ENCODE results near the gene NEK4.
"Not testable (repeated sequence)": the region's sequence is repeated elsewhere in the genome, so short reads cannot be mapped to it uniquely, and the experiment has no call there.

NEK4 gene

GRCh38 chr3:52685285-52685708 lies 85.4 kb downstream of the NEK4 start:
- no peaks in the 10 kb centered on the region for H3K27me3 Mint-ChIP-seq
- H3K9me3 Mint-ChIP-seq: no peaks in the 10 kb centered on the region
- H3K4me3 Mint-ChIP-seq: peak overlapping the region; percentile 96
- peak overlapping the region; percentile 97 for H3K27ac Mint-ChIP-seq
- H3K4me1 Mint-ChIP-seq: peaks cover 73% of the 10 kb centered on the region
- peaks cover 26% of the 10 kb centered on the region for H3K36me3 Mint-ChIP-seq

DNA sequence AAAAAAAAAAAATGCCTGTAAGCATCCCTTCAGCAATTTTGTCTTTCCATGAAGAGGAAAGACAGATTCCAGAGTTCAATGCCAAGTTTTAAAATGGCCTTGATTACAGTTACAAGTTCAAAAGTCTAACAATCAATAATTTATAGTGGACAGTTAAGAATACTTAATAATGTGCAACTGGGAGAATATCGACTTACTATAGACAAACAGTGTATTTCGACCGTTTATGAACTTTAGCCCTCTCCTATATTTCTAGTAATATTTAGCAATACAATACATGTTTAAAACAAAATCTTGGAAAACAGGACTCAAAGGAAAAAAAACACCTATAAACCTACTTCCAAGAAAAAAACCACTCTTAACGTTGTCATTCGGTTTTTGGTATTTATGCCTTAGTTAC lies 86.6 kb downstream of the NEK4 start:
- peak overlapping the region; percentile 96 for H3K4me3 Mint-ChIP-seq
- peaks cover 25% of the 10 kb centered on the region for H3K36me3 Mint-ChIP-seq
- H3K4me1 Mint-ChIP-seq: peaks cover 72% of the 10 kb centered on the region
- peak overlapping the region; percentile 55 for H3K27ac Mint-ChIP-seq
- no peaks in the 10 kb centered on the region for H3K9me3 Mint-ChIP-seq
- no peaks in the 10 kb centered on the region for H3K27me3 Mint-ChIP-seq

DNA sequence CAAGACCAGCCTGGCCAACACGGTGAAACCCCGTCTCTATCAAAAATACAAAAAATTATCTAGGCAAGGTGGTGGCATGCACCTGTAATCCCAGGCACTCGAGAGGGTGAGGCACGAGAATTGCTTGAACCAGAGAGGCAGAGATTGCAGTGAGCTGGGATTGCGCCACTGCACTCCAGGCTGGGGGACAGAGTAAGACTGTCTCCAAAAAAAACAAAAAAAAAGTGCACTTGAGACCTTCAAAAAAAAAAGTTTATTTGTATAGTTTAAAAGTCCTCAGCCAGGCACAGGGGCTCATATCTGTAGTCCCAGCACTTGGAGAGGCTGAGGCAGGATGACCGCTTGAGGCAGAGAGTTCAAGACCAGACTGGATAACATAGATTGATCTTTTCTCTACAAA lies 87.1 kb downstream of the NEK4 start:
- Mint-ChIP-seq H3K4me3 (peak overlapping the region; percentile 96), H3K27me3 (no peaks in the 10 kb centered on the region), H3K4me1 (peaks cover 69% of the 10 kb centered on the region), H3K36me3 (peaks cover 22% of the 10 kb centered on the region), H3K27ac (peak overlapping the region; percentile 55), H3K9me3 (no peaks in the 10 kb centered on the region)

DNA sequence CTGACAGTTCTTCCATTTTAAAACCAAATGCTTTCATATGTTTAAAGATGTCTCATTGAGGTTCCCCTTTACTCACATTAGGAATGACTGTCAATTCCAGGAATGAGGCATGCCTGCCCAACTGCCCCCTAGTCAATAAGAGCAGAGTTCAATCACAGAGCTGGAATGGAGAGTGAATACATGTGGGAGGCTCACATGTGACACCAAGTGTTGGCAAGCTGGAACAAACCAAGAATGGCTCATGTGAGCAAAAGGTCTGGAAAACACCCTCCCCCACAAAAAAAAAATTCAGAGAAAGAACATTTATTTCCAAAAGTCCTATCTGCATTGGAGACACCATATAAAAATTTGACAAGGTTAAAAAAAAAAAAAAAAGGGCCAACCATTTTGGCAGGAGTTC lies 88.7 kb downstream of the NEK4 start:
- H3K27ac Mint-ChIP-seq: peak overlapping the region; percentile 66
- H3K4me3 Mint-ChIP-seq: peak overlapping the region; percentile 31
- peaks cover 20% of the 10 kb centered on the region for H3K36me3 Mint-ChIP-seq
- peaks cover 53% of the 10 kb centered on the region for H3K4me1 Mint-ChIP-seq
- no peaks in the 10 kb centered on the region for H3K9me3 Mint-ChIP-seq
- H3K27me3 Mint-ChIP-seq: no peaks in the 10 kb centered on the region

GRCh38 chr3:52681596-52681995 lies 89.1 kb downstream of the NEK4 start:
- H3K4me3 Mint-ChIP-seq: peak overlapping the region; percentile 31
- H3K4me1 Mint-ChIP-seq: peaks cover 49% of the 10 kb centered on the region
- H3K27ac Mint-ChIP-seq: peak overlapping the region; percentile 66
- no peaks in the 10 kb centered on the region for H3K27me3 Mint-ChIP-seq
- H3K36me3 Mint-ChIP-seq: peaks cover 21% of the 10 kb centered on the region
- H3K9me3 Mint-ChIP-seq: no peaks in the 10 kb centered on the region

DNA sequence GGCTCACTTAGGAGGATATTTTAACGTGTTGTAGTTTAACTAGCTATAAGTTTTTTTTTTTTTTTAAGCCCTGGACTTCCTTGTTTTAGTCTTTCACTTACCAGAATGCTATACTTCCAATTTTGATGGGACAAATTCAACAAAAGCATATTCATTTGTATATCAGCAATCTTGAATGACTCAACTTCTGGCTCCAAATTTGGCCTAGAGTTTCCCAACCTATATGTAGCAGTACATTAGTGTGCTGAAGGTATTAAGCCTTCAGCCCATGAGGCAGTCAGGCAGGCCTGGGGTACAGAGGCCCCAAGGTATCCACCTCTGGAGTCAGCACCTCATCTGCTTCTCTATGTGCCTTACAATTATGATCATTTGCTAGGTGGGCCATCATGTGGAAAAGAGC lies 90.9 kb downstream of the NEK4 start:
- Mint-ChIP-seq H3K9me3 (no peaks in the 10 kb centered on the region), H3K4me1 (peaks cover 43% of the 10 kb centered on the region), H3K36me3 (peaks cover 21% of the 10 kb centered on the region)

GRCh38 chr3:52679199-52679538 lies 91.6 kb downstream of the NEK4 start:
- H3K9me3 Mint-ChIP-seq: no peaks in the 10 kb centered on the region
- no peak overlapping the region for H3K27ac Mint-ChIP-seq
- peaks cover 37% of the 10 kb centered on the region for H3K4me1 Mint-ChIP-seq
- H3K4me3 Mint-ChIP-seq: no peak overlapping the region
- H3K27me3 Mint-ChIP-seq: no peaks in the 10 kb centered on the region
- peaks cover 21% of the 10 kb centered on the region for H3K36me3 Mint-ChIP-seq

More for the DNA sequence above, 90.9 kb downstream of the NEK4 start:
- no peaks in the 10 kb centered on the region for H3K27me3 Mint-ChIP-seq
- no peak overlapping the region for H3K4me3 Mint-ChIP-seq
- H3K27ac Mint-ChIP-seq: peak overlapping the region; percentile 77

- Mint-ChIP-seq H3K9me3 (no peaks in the 10 kb centered on the region), H3K4me1 (peaks cover 34% of the 10 kb centered on the region), H3K27me3 (no peaks in the 10 kb centered on the region), H3K4me3 (no peak overlapping the region), H3K36me3 (peaks cover 21% of the 10 kb centered on the region), H3K27ac (no peak overlapping the region)
Measured at GRCh38 chr3:52678265-52679198, 92.2 kb downstream of the NEK4 start.

GRCh38 chr3:52676201-52676600 lies 94.5 kb downstream of the NEK4 start:
- Mint-ChIP-seq H3K4me1 (peaks cover 29% of the 10 kb centered on the region), H3K36me3 (peaks cover 20% of the 10 kb centered on the region)
- not testable (repeated sequence) for H3K4me3 Mint-ChIP-seq, H3K27ac Mint-ChIP-seq, H3K9me3 Mint-ChIP-seq, H3K27me3 Mint-ChIP-seq

DNA sequence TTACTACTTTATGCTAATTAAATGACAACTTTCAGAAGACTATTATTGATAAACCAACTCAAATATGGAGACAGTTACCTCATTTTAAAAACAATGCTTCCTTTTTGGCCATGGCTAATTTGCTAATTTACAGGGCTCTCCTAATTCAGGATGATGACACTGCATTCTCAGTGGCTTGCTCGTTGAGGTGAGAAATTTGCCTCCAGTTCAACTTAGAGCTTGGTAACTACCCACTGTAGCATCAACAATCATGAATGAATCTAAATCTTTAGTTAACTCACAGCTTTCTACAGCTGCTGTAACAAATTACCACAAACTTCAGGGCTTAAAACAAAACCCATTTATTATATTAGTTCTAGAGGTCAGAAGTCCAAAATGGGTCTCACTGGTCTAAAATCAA lies 99.1 kb downstream of the NEK4 start:
- Mint-ChIP-seq H3K4me3 (no peak overlapping the region), H3K9me3 (no peaks in the 10 kb centered on the region), H3K36me3 (peaks cover 8% of the 10 kb centered on the region), H3K27me3 (no peaks in the 10 kb centered on the region), H3K4me1 (peaks cover 22% of the 10 kb centered on the region), H3K27ac (peak overlapping the region; percentile 33)

DNA sequence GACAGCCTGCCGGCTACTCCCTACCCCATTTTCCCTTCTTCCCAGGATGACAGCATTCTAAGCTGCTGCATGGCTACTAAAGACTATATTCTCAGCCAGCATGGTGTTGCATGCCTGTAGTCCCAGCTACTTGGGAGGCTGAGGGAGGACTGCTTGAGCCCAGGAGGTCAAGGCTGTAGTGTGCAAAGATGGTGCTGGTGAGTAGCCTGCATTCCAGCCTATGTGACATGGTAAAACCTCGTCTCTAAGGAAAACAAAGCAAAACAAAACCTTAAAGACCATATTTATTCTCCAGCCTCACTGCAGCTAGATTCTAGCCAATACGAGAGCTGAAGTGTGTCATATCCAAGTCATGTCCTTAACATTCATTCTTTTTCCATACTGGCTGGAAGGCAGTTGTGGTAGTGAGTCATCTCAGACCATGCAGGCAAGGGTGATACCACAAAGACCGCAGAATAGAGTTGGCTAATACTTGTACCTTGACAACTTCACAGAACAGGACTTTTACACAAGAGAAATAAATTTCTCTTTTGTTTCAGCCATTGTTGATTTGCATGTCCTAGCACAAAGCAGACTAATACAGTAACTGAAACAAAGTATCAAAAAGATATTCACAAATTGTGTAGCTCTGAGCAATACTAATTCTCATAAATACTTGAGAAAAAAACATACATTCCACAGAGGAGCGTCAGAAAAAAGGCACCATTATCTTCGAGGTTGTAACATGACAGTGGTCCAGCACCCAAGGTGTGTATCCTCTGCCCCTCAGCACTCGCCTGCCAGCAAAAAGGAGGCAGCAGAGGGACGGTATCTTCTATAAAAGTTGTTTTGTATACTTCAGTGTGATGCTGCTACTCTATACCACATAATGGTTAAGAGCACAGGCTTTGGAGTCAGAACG lies 99.9 kb downstream of the NEK4 start:
- Mint-ChIP-seq H3K9me3 (no peaks in the 10 kb centered on the region), H3K4me3 (no peak overlapping the region), H3K4me1 (peaks cover 22% of the 10 kb centered on the region), H3K27ac (peak overlapping the region; percentile 90), H3K36me3 (peaks cover 4% of the 10 kb centered on the region), H3K27me3 (no peaks in the 10 kb centered on the region)

DNA sequence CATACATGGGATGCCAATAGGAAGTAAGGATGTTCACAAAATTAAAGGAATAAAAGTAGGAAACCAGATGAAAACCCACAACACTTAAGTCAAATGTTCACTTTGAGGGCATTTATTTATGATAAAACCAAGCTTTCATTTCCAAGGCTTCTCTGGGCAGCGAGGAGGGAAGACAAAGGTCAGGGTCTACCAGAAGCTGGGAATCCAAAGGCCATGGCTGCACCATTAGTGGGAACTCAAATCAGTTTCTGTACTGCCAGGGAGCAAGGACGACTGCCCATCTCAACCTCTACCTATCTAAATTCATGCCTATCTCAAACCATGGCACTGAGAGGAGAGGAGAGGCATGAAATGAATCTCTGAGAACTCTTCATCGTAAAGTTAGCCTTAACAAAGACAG lies 107.6 kb downstream of the NEK4 start:
- Mint-ChIP-seq H3K27me3 (no peaks in the 10 kb centered on the region), H3K27ac (no peak overlapping the region), H3K9me3 (no peaks in the 10 kb centered on the region), H3K4me1 (peaks cover 4% of the 10 kb centered on the region), H3K36me3 (peaks cover 13% of the 10 kb centered on the region), H3K4me3 (no peak overlapping the region)

DNA sequence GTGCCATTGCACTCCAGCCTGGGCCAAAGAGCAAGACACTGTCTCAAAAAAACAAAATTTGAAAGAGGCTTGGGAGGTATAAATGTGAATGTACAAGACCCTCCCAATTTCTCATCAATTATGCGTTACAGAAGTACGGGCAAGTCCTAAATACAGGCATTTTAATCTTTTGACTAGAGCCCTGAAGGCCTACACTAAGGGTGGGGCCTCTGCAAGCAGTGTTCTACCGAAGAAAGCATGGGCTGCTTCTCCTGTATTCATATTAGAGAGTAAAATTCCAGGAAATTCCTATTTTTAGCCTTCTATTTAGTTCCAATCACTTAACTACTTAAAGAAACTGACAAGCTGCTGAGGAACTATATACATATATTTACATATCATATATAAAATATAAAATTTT lies 110.7 kb downstream of the NEK4 start:
- Mint-ChIP-seq H3K27ac (no peak overlapping the region), H3K27me3 (no peaks in the 10 kb centered on the region), H3K9me3 (no peaks in the 10 kb centered on the region), H3K4me3 (no peak overlapping the region), H3K36me3 (peaks cover 19% of the 10 kb centered on the region), H3K4me1 (peaks cover 10% of the 10 kb centered on the region)
